ENCODE measurements around the gene MYPN.

MYPN gene

GRCh38 chr10:68096913-68097516, 12.3 kb upstream of the MYPN start:
- DNase-seq = no peak

DNA sequence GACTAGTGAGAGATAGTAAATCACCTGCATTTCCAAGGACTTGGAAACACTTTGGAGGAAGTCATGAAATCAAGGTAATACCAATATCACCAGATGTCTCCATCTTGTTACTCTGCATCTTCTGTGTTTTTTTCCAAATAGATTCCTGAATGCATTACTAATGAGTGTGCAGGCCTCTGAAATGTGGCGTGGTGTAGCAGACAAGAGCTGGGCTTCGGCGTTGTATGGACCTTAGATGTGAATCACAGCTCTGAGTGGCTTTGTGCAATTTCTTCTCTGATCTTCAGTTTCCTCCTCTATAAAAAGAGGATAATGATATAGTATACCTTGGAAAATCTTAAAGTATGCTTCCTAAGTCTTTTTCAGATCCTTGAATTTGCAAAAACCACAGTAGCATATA, 9.6 kb upstream of the MYPN start:
- no peak for DNase-seq

GRCh38 chr10:68101066-68101465, 8.2 kb upstream of the MYPN start:
- no peak for DNase-seq

DNA sequence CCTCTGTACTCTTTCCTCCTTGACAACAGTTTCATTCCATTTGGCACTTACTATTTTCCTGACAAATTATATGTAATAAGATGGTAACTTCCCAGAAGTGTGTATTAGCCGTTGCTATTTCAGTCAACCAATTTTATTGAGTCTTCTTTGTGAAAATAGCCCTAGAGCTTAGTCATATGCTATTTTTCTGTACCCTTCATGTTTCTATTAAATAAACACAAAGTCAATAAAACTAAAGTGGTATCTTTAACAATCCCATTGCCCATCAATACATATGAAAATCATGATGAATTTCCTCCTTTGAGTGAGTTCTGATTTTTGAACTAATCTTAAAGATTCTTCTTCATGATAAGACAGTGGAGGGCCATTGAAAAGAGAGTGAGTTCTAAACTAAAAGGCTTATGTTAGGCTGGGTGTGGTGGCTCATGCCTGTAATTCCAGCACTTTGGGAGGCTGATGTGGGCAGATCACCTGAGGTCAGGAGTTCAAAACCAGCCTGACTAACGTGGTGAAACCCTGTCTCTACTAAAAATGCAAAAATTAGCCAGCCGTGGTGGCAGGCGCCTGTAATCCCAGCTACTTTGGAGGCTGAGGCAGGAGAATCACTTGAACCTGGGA, 5.9 kb upstream of the MYPN start:
- no peak for DNase-seq

- no peak for DNase-seq
Observed at GRCh38 chr10:68103901-68104300, 5.4 kb upstream of the MYPN start.

DNA sequence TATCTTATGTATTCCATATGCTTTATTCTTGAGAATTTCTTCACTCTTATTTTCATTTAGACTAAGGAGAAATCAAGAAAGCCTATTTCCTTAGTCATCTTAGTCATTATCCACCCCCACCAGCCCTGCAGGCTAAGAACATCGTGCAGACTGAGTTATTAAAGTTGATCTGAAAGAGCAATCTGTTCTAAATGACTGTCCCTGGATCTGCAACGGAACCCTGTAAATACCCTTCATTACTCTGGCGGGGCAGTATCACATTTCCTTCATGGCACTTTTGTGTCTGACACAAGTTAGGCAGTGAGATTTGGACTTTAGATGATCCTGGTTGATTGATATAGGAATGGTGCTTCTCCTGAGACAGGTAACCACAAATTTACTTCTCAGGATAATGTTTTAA, 3.5 kb upstream of the MYPN start:
- no peak for DNase-seq

DNA sequence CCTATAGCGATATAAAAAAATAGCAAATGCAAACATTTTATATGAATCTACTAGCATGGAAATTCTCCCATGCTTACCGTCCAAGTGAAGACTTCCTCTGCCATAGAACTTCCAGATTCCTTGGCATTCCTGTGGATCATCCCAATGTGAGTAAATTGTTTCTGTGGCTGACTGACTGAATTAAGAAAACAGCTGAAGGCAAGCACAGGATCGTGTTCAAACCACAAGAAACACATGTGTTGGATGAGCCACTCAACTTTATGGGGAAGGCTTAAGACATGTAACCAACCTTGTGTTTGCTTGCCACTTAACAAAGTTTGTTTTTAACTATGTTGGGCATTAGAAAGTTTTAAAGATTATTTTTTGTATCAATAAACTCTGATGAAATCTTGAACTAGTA, 2.6 kb upstream of the MYPN start:
- no peak for DNase-seq

DNA sequence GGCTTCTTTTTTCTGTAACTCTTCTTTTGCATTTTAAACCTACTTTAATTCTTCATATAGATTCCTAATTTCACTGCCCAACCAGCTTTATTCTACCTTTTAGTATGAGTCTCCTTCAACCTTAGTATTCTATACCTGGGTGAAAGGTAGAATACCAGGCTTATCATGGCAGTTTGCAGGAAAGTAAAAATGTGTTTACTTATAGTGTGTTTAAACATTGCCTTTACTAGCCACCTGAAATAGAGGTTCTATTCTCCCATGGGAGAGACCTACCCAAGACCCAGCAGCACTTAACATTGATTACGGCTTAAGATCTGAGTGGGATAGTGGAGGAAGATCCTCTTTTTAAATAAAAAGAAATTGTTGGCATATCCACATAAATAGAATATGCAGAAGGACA, 1.6 kb upstream of the MYPN start:
- DNase-seq = no peak

DNA sequence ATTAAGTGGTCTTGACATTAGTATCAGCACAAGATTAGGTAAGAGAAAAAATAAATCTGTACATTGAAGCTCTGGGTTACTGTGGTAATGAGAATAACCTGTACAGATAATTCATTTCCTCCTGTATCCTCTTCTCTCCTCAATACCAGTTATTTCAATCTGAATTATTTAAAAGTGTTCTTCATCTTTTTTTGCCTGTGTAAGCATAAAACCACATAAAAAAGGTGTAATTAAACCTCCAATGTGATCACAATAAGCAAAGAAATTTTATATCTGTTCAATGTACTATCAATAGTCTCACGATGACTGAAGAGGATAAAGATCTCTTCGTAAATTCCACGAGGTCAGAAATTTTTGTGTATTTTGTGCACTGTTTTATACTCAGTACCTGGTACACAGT, 1.2 kb upstream of the MYPN start:
- DNase-seq = no peak

- DNase-seq = no peak
Observed at GRCh38 chr10:68108653-68109052, 635 bp upstream of the MYPN start.

- no peak for DNase-seq
Observed at GRCh38 chr10:68110027-68110426, 739 bp downstream of the MYPN start.

- no peak for DNase-seq
Observed at GRCh38 chr10:68111584-68111983, 2.3 kb downstream of the MYPN start.

- DNase-seq = no peak
Observed at GRCh38 chr10:68112837-68113236, 3.5 kb downstream of the MYPN start.

- no peak for DNase-seq
Observed at GRCh38 chr10:68118657-68119056, 9.4 kb downstream of the MYPN start.

DNA sequence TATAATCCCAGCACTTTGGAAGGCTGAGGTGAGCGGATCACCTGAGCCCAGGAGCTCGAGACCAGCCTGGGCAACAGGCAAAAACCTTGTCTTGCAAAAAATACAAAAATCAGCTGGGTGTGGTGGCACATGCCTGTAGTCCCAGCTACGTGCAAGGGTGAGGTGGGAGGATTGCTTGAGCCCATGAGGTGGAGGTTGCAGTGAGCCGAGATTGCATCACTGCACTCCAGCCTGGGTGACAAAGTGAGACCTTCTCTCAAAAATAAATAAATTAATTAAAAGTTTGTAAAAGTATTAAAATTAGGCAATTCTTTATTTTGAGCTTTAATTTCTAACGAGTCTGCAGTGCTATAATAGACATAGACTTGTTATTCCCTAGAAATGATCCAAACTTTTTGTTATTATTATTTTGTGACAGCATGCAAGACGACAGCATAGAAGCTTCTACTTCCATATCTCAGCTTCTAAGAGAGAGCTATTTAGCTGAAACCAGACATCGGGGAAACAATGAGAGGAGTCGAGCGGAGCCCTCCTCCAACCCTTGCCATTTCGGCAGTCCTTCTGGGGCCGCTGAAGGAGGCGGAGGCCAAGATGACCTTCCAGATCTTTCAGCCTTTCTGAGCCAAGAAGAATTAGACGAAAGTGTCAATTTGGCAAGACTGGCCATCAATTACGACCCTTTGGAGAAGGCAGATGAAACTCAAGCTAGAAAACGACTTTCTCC, 11.9 kb downstream of the MYPN start:
- no peak for DNase-seq

DNA sequence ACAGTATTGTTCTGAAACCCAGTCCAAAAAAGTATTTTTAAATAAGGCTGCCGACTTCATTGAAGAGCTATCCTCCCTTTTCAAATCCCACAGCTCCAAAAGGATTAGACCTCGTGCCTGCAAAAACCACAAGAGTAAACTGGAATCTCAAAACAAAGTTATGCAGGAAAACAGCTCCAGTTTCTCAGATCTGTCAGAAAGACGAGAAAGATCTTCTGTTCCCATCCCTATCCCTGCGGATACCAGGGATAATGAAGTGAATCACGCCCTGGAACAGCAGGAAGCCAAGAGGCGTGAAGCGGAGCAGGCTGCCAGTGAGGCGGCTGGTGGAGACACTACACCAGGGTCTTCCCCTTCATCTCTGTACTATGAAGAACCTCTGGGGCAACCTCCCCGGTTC, 12.6 kb downstream of the MYPN start:
- no peak for DNase-seq

GRCh38 chr10:68124718-68125117, 15.4 kb downstream of the MYPN start:
- no peak for DNase-seq

DNA sequence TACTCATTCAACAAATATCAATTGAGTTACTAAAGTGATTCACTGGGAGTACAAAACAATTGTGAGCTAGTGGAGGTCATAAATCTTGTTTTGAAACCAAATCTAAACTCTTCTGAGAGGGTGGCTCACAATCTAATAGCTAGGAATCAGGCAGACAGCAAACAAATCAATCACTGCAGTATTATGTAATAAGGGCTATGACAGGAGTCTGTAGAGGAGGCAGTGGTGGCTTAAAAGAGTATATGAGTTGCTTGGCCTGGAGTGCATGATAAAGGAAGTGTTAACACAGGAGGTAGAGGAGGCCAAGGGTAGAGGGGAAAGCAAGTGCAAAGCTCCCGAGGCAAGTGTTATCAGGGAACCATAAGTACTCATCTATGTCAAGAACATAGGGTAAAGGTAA, 16.5 kb downstream of the MYPN start:
- DNase-seq = no peak

GRCh38 chr10:68128015-68128414, 18.7 kb downstream of the MYPN start:
- DNase-seq = no peak

DNA sequence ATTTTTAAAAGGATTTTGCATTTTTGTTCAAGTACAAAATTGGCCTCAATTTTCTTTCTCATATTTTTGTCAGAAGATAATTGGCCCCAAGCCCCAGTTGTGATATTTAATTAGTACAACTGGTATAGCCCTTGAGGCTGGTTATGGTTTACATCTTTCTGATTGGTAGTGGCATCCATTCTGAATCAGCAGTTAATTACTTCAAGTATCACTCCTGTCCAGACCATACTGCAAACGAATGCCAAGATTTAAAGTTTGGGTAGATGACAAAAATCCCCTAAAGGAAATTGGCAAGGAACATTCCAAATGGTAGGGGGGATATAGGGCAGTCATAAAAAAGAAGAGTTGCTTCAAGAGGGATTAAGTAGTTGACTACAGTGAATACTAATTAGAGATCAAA, 23.1 kb downstream of the MYPN start:
- DNase-seq = no peak

DNA sequence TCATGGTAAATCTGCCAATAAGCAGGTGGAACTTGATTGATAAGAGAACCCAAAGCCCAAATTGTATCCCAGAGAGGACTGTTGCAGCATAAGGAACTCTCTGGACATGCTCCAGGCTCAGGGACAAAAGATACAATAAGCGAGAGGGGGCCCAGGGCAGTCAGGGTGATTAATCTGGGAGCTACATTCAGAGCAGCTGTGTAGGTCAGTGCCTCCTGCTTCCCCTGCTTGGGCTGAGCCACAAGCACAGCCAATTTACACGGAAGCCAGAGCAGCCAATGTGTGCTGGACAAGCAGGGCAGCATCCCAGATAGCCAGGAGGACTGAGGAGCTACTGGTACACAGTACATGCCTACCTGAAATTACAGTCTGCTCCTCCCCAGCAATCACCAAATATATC, 24.2 kb downstream of the MYPN start:
- no peak for DNase-seq

DNA sequence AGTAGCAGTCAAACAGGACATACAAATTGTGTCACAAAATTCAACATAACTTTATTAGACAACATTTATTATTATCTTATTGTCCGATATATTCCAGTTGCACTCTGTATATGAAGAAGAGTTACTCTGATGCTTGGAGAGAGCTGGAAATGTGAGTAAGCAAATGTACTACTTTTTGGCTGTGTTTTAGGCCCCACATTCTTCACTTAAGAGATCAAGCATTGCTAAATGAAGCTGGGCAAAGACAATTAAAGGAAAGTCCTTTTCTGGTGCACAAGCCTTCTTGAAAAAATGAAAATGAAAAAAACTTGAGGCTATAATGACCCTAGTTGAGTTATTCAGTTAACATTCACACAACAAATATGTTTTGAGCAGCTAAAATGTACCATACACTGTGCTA, 26.1 kb downstream of the MYPN start:
- DNase-seq = no peak

DNA sequence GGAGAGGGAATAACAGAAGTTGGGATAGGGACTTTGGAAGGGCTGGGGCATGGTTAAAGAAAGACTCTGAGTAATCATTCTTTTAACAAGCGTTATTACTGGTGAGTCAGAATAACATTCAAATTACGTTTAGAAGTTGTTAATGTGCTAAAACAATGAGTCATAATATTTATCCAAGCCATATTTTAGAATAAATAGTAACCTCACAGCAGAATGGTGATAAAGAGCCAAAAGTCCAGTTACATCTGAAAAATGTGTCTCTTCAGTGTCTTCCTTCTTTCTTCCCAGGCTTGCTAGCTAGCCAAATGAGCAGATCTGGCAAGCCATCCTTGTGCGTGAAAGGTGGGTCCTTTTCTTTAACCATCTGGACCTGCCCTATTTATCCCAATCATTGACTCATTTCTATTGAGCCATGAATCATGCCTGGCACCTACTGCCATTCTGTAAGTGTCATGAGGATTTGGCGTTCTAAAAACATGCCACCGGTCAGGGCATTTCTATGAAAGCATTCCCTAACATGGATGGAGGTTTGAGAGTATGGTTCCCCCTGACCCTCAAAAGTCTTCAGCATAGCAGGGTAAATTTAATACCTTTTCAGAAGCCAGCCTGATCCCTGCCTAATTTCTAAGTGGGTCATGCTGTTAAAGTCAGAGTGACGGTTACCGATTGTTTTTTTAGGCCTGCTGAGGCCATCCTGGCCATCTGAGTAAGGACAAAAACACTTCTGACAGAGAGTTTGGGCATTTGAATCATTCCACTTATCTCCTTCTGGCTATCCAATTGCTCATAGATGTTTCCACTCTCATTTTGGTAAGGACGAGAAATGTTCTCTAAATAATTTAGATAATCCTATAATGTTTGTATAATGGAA, 26.9 kb downstream of the MYPN start:
- DNase-seq = no peak

DNA sequence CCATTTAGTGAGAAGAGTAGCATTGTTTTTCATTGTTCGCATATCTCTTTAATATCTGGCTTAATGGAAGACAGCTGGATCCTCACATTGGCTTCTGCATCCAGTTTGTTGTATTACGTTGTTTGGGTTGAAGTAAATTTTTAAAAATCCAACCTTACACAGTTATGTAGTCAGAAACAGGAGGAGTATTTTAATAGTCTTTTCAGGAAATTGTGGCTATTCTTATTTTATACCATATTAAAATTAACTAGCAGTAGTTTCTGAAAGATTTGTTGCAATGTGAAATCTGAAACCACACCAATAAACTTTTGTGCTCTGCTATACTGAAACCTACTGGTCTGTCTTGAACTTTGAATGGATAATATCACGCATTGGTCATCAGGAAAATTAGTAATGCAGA, 27.9 kb downstream of the MYPN start:
- no peak for DNase-seq
